ENCODE measurements around the gene FGF14.

The FGF14 gene

GRCh38 chr13:101837288-101837687 is 564.6 kb downstream of the FGF14 start:
- no peak overlapping the region for H3K4me3 ChIP-seq (ENCODE audit: low read length)
- H3K4me2 ChIP-seq (ENCODE audit: low read length): no peak overlapping the region
- no peaks in the 10 kb centered on the region for H3K36me3 ChIP-seq (ENCODE audit: insufficient read depth, low read length)
- H3K27me3 ChIP-seq (ENCODE audit: control insufficient read depth, insufficient read depth, low read length): peaks cover 6% of the 10 kb centered on the region
- H3K9me3 ChIP-seq (replicated peaks; ENCODE audit: low read length): no peaks in the 10 kb centered on the region
- peaks cover 14% of the 10 kb centered on the region for H3K4me1 ChIP-seq (ENCODE audit: control insufficient read depth, insufficient read depth, low read length)
- no peak overlapping the region for H3K9ac ChIP-seq (ENCODE audit: low read depth, low read length)

GRCh38 chr13:101835920-101836319 is 565.9 kb downstream of the FGF14 start:
- Histone ChIP-seq H3K27me3 (ENCODE audit: control insufficient read depth, insufficient read depth, low read length) (peaks cover 6% of the 10 kb centered on the region), H3K36me3 (ENCODE audit: insufficient read depth, low read length) (no peaks in the 10 kb centered on the region), H3K9ac (ENCODE audit: low read depth, low read length) (no peak overlapping the region), H3K4me2 (ENCODE audit: low read length) (no peak overlapping the region), H3K4me3 (ENCODE audit: low read length) (no peak overlapping the region), H3K4me1 (ENCODE audit: control insufficient read depth, insufficient read depth, low read length) (peaks cover 9% of the 10 kb centered on the region), H3K9me3 (replicated peaks; ENCODE audit: low read length) (no peaks in the 10 kb centered on the region)

- H3K4me2 ChIP-seq (ENCODE audit: low read length): no peak overlapping the region
- peaks cover 6% of the 10 kb centered on the region for H3K27me3 ChIP-seq (ENCODE audit: control insufficient read depth, insufficient read depth, low read length)
- H3K36me3 ChIP-seq (ENCODE audit: insufficient read depth, low read length): no peaks in the 10 kb centered on the region
- no peak overlapping the region for H3K9ac ChIP-seq (ENCODE audit: low read depth, low read length)
- peaks cover 7% of the 10 kb centered on the region for H3K4me1 ChIP-seq (ENCODE audit: control insufficient read depth, insufficient read depth, low read length)
- no peak overlapping the region for H3K4me3 ChIP-seq (ENCODE audit: low read length)
- H3K9me3 ChIP-seq (replicated peaks; ENCODE audit: low read length): no peaks in the 10 kb centered on the region
Measured at GRCh38 chr13:101833671-101834070, 568.2 kb downstream of the FGF14 start.

GRCh38 chr13:101830035-101830434 is 571.8 kb downstream of the FGF14 start:
- H3K9me3 ChIP-seq (replicated peaks; ENCODE audit: low read length): no peaks in the 10 kb centered on the region
- no peaks in the 10 kb centered on the region for H3K4me1 ChIP-seq (ENCODE audit: control insufficient read depth, insufficient read depth, low read length)
- no peak overlapping the region for H3K4me2 ChIP-seq (ENCODE audit: low read length)
- H3K9ac ChIP-seq (ENCODE audit: low read depth, low read length): no peak overlapping the region
- no peak overlapping the region for H3K4me3 ChIP-seq (ENCODE audit: low read length)
- no peaks in the 10 kb centered on the region for H3K36me3 ChIP-seq (ENCODE audit: insufficient read depth, low read length)
- H3K27me3 ChIP-seq (ENCODE audit: control insufficient read depth, insufficient read depth, low read length): peaks cover 6% of the 10 kb centered on the region

GRCh38 chr13:101829484-101829883 is 572.4 kb downstream of the FGF14 start:
- Histone ChIP-seq H3K36me3 (ENCODE audit: insufficient read depth, low read length) (no peaks in the 10 kb centered on the region), H3K9ac (ENCODE audit: low read depth, low read length) (no peak overlapping the region), H3K4me1 (ENCODE audit: control insufficient read depth, insufficient read depth, low read length) (no peaks in the 10 kb centered on the region), H3K4me2 (ENCODE audit: low read length) (no peak overlapping the region), H3K27me3 (ENCODE audit: control insufficient read depth, insufficient read depth, low read length) (peaks cover 4% of the 10 kb centered on the region), H3K4me3 (ENCODE audit: low read length) (no peak overlapping the region), H3K9me3 (replicated peaks; ENCODE audit: low read length) (no peaks in the 10 kb centered on the region)

GRCh38 chr13:101828119-101828518 is 573.7 kb downstream of the FGF14 start:
- H3K9ac ChIP-seq (ENCODE audit: low read depth, low read length): no peak overlapping the region
- no peak overlapping the region for H3K4me2 ChIP-seq (ENCODE audit: low read length)
- no peaks in the 10 kb centered on the region for H3K4me1 ChIP-seq (ENCODE audit: control insufficient read depth, insufficient read depth, low read length)
- no peaks in the 10 kb centered on the region for H3K9me3 ChIP-seq (replicated peaks; ENCODE audit: low read length)
- H3K36me3 ChIP-seq (ENCODE audit: insufficient read depth, low read length): no peaks in the 10 kb centered on the region
- no peak overlapping the region for H3K4me3 ChIP-seq (ENCODE audit: low read length)
- no peaks in the 10 kb centered on the region for H3K27me3 ChIP-seq (ENCODE audit: control insufficient read depth, insufficient read depth, low read length)

GRCh38 chr13:101817898-101818297 is 584.0 kb downstream of the FGF14 start:
- Histone ChIP-seq H3K4me2 (ENCODE audit: low read length) (no peak overlapping the region), H3K9me3 (replicated peaks; ENCODE audit: low read length) (no peaks in the 10 kb centered on the region), H3K4me1 (ENCODE audit: control insufficient read depth, insufficient read depth, low read length) (no peaks in the 10 kb centered on the region), H3K9ac (ENCODE audit: low read depth, low read length) (no peak overlapping the region), H3K27me3 (ENCODE audit: control insufficient read depth, insufficient read depth, low read length) (no peaks in the 10 kb centered on the region), H3K36me3 (ENCODE audit: insufficient read depth, low read length) (no peaks in the 10 kb centered on the region), H3K4me3 (ENCODE audit: low read length) (no peak overlapping the region)

- no peak overlapping the region for H3K4me2 ChIP-seq (ENCODE audit: low read length)
- no peaks in the 10 kb centered on the region for H3K4me1 ChIP-seq (ENCODE audit: control insufficient read depth, insufficient read depth, low read length)
- no peak overlapping the region for H3K4me3 ChIP-seq (ENCODE audit: low read length)
- H3K36me3 ChIP-seq (ENCODE audit: insufficient read depth, low read length): no peaks in the 10 kb centered on the region
- H3K9ac ChIP-seq (ENCODE audit: low read depth, low read length): no peak overlapping the region
- H3K27me3 ChIP-seq (ENCODE audit: control insufficient read depth, insufficient read depth, low read length): no peaks in the 10 kb centered on the region
- no peaks in the 10 kb centered on the region for H3K9me3 ChIP-seq (replicated peaks; ENCODE audit: low read length)
Measured at GRCh38 chr13:101811881-101812280, 590.0 kb downstream of the FGF14 start.

- no peaks in the 10 kb centered on the region for H3K9me3 ChIP-seq (replicated peaks; ENCODE audit: low read length)
- H3K4me2 ChIP-seq (ENCODE audit: low read length): no peak overlapping the region
- H3K4me1 ChIP-seq (ENCODE audit: control insufficient read depth, insufficient read depth, low read length): no peaks in the 10 kb centered on the region
- H3K36me3 ChIP-seq (ENCODE audit: insufficient read depth, low read length): no peaks in the 10 kb centered on the region
- no peak overlapping the region for H3K4me3 ChIP-seq (ENCODE audit: low read length)
- H3K9ac ChIP-seq (ENCODE audit: low read depth, low read length): no peak overlapping the region
- no peaks in the 10 kb centered on the region for H3K27me3 ChIP-seq (ENCODE audit: control insufficient read depth, insufficient read depth, low read length)
Measured at GRCh38 chr13:101811284-101811839, 590.5 kb downstream of the FGF14 start.

- Histone ChIP-seq H3K36me3 (ENCODE audit: insufficient read depth, low read length) (no peaks in the 10 kb centered on the region), H3K4me2 (ENCODE audit: low read length) (no peak overlapping the region), H3K9ac (ENCODE audit: low read depth, low read length) (no peak overlapping the region), H3K4me1 (ENCODE audit: control insufficient read depth, insufficient read depth, low read length) (no peaks in the 10 kb centered on the region), H3K4me3 (ENCODE audit: low read length) (no peak overlapping the region), H3K9me3 (replicated peaks; ENCODE audit: low read length) (no peaks in the 10 kb centered on the region), H3K27me3 (ENCODE audit: control insufficient read depth, insufficient read depth, low read length) (no peaks in the 10 kb centered on the region)
Measured at GRCh38 chr13:101799196-101799595, 602.7 kb downstream of the FGF14 start.

GRCh38 chr13:101798437-101798836 is 603.4 kb downstream of the FGF14 start:
- H3K9me3 ChIP-seq (replicated peaks; ENCODE audit: low read length): no peaks in the 10 kb centered on the region
- no peaks in the 10 kb centered on the region for H3K27me3 ChIP-seq (ENCODE audit: control insufficient read depth, insufficient read depth, low read length)
- no peaks in the 10 kb centered on the region for H3K36me3 ChIP-seq (ENCODE audit: insufficient read depth, low read length)
- H3K4me2 ChIP-seq (ENCODE audit: low read length): no peak overlapping the region
- no peaks in the 10 kb centered on the region for H3K4me1 ChIP-seq (ENCODE audit: control insufficient read depth, insufficient read depth, low read length)
- H3K9ac ChIP-seq (ENCODE audit: low read depth, low read length): no peak overlapping the region
- H3K4me3 ChIP-seq (ENCODE audit: low read length): no peak overlapping the region

- Histone ChIP-seq H3K9ac (ENCODE audit: low read depth, low read length) (no peak overlapping the region), H3K4me1 (ENCODE audit: control insufficient read depth, insufficient read depth, low read length) (no peaks in the 10 kb centered on the region), H3K36me3 (ENCODE audit: insufficient read depth, low read length) (no peaks in the 10 kb centered on the region), H3K9me3 (replicated peaks; ENCODE audit: low read length) (no peaks in the 10 kb centered on the region), H3K4me2 (ENCODE audit: low read length) (no peak overlapping the region), H3K27me3 (ENCODE audit: control insufficient read depth, insufficient read depth, low read length) (no peaks in the 10 kb centered on the region), H3K4me3 (ENCODE audit: low read length) (no peak overlapping the region)
Measured at GRCh38 chr13:101795460-101795859, 606.4 kb downstream of the FGF14 start.
